Measurements from ENCODE around the gene DGKG.

DGKG gene

GRCh38 chr3:186236357-186237020, 125.5 kb downstream of the DGKG start:
- no peak for DNase-seq

DNA sequence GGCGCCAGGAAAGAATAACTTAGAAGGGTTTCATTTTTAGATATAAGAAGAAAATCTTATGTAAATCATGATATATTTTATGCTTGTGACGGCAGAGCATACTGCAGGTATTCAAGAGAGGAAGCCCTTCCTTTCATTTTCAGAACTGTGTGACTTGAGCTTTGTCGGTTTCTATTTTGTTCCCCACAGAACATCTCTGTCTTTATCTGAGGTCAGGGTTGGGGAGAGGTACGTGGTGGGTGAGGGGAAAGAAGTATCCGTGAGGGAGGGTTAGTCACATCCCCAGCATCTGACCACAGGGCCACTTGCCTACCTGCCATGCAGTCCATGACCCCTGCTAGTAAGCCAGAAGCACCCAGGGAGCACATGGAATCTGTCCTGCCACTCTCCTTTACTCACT, 126.5 kb downstream of the DGKG start:
- peak; percentile 22 for DNase-seq

DNA sequence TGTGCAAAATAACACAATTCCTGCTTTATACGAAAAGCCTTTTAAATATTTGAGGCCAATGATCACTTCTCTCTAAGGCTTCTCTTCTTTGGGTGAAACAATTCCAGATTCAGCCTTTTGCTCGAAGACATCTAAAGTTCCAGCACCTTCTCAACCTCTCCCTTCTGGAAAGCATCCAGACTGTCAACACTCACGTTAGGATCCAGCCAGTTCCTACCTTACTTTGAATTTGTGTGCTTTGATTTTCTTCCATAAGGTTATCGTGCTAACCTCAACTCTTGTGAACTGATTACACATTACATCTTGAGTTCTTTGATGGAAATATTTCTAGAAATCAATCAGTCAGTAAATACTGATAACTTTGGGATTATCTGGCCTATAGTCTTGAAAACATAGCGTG, 127.9 kb downstream of the DGKG start:
- no peak for DNase-seq

DNA sequence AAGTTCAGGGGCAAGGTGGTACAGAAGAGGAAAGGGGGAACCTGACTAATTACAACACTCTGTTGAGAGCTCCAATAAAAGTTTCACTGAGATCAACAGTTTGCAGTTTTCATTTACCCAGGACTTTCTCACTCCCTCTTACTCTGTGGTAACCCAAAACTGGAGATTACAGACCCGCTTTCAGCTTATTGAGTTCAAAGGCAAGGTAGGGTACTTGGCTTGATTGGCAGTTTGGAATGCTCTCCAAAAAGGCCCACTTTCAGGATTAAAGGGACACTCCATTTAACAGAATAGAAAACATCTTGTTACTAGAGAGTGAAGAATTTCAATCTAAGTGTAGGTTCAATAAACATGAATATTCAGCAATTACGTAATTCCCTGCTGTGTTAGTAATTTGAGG, 135.6 kb downstream of the DGKG start:
- no peak for DNase-seq

DNA sequence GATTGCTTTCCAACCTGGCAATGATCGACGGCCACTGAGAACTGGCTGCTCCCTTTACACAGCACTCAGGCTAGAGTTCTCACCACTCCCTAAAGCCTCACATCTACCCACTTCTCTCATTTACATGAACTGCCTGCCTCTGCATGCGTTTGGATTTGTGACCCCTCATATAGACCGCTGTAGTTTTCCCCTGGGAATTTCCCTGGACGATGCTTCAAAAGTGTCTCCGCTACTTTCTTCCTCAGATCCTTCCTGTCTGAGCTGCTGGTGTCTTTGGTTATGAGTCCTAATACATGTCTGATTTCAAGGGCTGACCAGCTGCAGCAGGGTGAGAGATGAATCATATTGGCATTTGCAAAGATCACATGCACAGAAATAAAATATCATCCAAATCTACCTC, 136.4 kb downstream of the DGKG start:
- no peak for DNase-seq

DNA sequence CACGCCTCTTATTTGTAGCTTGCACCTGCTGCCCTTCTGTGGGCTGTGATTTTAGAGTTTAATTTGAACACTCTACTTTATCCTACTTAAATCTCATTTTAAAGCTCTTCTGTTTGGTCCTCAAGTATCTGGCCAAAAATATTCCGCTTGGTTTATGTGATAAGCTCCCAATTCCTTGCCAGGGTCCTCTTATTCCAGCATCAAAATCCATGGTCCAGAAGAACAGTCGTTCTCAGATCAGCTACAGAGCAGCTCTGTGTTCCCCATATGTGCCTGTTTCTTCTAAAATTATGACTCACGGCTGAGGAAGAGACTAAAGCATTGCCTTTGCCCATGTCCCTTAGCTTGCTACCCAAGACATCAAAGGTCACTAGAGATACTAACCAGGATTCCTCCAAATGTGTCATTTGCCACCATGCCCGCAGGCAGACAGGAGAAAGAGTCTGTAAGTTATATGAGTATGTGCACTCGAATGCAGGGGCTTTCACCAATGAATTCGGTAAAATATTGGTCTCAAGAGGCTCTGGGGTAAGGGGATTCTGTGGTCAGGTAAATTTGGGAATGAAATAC, 137.9 kb downstream of the DGKG start:
- DNase-seq = no peak

GRCh38 chr3:186223476-186223875, 138.6 kb downstream of the DGKG start:
- DNase-seq = no peak

- no peak for DNase-seq
These were observed 140.2 kb downstream of the DGKG start for GRCh38 chr3:186221760-186222378.

GRCh38 chr3:186220911-186221645, 141.0 kb downstream of the DGKG start:
- DNase-seq = no peak

DNA sequence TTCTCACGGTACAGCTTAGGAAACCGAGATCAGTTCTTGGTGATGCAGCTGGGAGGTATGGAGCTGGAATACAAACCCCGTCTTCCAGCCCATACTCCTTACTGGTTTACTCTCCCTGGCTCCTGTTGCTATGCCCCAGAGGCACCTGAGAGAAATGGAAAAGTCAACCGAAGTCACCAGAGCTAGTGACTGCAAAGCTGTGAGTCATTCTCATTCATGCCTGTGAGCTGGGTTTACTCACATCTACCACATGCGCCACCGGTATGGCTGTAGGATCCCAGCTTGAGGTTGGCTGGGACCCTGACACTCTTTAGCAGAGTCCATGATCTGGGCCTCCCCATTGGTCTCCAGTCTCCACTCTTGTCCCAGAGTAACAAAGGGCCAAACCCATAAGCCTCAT, 141.7 kb downstream of the DGKG start:
- no peak for DNase-seq

- no peak for DNase-seq
These were observed 142.8 kb downstream of the DGKG start for GRCh38 chr3:186219211-186219638.

DNA sequence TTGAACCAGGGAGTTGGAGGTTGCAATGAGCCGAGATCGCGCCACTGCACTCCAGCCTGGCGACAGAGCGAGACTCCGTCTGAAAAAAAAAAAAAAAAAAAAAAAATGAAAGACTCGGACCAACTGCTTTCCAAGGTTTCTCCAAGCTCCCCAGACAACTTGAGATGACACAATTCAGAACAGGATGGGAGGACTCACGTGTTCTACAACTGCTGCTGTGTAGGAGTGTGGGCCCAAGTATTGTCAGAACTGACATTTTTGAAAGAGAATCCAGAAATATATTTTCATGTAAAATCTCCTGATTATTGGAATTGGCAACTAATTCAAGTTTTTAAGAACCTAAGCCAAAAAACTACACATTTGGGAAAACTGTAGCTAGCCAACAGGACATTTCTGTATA, 143.6 kb downstream of the DGKG start:
- no peak for DNase-seq

DNA sequence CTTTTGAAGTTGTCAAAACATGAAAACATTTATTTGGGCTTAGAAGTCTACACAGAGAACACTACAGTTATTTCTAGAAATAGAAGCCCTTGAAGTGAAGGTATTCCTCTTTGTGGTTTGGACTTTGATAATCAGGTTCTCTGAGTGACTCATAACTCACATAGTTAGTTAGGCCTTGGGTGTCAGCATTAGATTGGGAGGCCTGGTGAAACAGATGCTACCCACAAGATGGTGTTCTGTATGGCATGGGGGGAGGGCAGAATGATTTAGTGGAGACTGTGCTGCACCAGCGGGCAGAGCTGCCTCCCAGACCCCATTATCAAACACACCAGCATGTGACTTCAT, 144.2 kb downstream of the DGKG start:
- DNase-seq = no peak

DNA sequence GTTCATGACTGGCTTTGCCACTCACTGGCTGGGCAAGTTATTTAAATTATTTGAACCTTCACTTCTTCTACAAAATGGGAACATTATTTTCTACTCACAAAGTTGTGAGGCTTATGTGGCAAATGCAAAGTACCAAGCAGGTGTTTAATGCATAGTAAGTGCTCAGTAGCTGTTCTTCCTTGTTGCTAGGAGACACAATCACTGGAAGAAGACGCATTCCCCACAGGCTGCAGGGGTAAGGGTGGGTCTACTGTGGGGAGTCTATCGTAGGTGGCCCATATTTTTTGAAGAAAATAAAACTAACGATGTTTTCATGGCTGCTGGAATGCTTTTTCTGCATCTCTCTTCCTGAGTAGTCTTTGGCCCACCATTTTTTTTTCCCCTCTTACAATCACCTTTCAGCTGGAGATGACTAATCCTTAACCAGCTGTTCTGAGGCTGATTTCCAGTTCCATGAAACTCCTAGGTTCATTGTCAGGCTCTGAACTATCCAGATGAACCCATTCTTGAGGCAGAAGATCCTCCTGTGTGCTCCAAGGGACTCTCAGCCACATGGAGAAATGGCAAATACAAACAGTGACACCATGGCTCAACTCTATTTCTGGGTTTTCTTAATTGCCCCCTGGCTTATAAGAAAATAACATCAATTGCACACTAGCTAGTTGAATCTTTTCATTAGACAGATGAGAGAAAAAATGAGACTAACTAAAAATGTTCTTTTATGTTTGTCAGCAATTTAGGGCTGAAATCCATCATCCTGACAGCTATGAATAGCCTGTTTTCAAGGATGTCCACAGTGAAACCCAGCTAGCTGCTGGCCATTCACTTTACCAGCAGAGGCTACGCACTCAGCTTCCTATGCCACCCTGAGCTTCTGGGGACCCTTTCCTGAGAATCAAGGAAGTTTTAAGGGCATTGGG, 144.9 kb downstream of the DGKG start:
- DNase-seq = no peak

GRCh38 chr3:186214670-186215069, 147.4 kb downstream of the DGKG start:
- no peak for DNase-seq

DNA sequence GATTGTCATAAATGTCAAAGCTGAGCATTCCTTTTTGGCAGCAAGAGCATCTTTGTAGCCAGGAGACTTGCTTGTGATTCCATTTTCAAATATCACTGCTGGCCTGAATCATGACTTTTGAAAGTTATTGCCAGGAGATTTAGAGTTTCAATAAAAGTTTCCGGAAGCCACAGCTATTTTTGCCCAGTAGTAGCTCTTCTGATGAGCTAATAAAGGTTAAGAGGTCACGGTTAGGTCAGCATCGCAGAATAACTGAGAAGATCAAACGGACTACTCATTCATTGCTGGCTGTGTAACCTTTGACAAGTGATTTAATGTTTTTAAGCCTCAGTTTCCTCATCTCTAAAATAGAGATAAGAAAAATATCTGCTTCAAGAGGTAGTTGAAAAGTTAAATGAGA, 148.1 kb downstream of the DGKG start:
- peak; percentile 69 for DNase-seq

- DNase-seq = no peak
These were observed 149.4 kb downstream of the DGKG start for GRCh38 chr3:186212611-186213010.

GRCh38 chr3:186210852-186211500, 151.1 kb downstream of the DGKG start:
- DNase-seq = no peak

GRCh38 chr3:186209810-186210752, 152.0 kb downstream of the DGKG start:
- peak; percentile 95 for DNase-seq

DNA sequence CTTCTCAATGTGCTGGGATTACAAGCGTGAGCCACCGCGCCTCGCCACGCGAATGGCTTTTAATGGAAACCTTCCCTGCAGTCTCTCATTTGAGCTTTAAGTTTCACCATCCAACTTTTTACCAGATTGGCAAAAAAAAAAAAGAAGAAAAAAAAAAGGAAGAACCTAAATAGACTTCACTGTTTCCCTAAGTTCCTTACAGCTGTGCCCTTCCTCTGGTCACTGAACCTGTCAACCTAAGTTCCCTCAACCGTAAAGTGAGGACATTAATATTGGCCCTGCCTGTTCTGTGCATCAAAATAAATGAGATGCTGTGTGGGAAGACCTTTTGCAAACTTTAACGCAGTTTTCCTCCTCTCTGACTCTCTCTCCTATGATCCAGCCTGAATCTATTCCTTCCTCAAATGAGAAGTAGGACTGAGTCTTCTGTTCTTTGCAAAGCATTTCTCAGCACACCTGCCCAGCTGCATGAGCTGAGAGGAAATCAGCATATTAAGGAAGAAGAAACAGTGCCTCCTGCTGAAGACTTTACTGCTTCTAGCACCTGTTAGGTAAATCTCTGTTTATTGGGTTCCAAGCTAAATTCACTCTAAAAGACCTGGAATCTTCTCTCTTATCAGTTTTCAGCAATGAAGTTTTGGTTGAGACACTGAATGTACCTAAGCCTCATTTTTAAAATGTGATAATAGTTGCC, 153.6 kb downstream of the DGKG start:
- DNase-seq = peak; percentile 27

- DNase-seq = peak; percentile 37
These were observed 154.5 kb downstream of the DGKG start for GRCh38 chr3:186207515-186207914.
